Neural cell (in vitro differentiated cells): ENCODE measurements around the gene KIAA1549. TPM values are rescaled to one million over a fixed set of nuclear protein-coding genes. Genes with fewer than 3 reads are reported as not detected.

Experiments
- H2AFZ ChIP-seq: fragments of 200-600, 300-800 bp; sonication (generic), shearing (Covaris generic); 2 replicates; pipeline ENCODE4 v1.6.0; 2014; ENCODE audit warnings: low read depth, mild to moderate bottlenecking, antibody characterized with exemption, low read length, moderate library complexity
- H3F3A ChIP-seq: fragments of 200-600 bp; shearing (Covaris generic); 2 replicates; pipeline ENCODE4 v1.6.1; 2016; ENCODE audit warnings: mild to moderate bottlenecking, moderate library complexity, mixed read lengths, antibody characterized with exemption, low read length; ENCODE audit not compliant: insufficient read depth, poor library complexity, severe bottlenecking
- H3K27ac ChIP-seq: fragments of 200-600, 300-800 bp; sonication (generic), shearing (Covaris generic); 2 replicates; pipeline ENCODE4 v1.5.1; 2014; ENCODE audit warnings: mild to moderate bottlenecking, low read length, moderate library complexity
- H3K27me3 ChIP-seq: fragments of 300-800, 200-600 bp; sonication (generic), shearing (Covaris generic); 2 replicates; pipeline ENCODE4 v1.6.0; 2014; ENCODE audit warnings: mild to moderate bottlenecking, low read depth, low read length, moderate library complexity; ENCODE audit not compliant: insufficient read depth
- H3K36me3 ChIP-seq: fragments of 300-800, 200-600 bp; sonication (generic), shearing (Covaris generic); 2 replicates; pipeline ENCODE4 v1.5.1; 2014; ENCODE audit warnings: mild to moderate bottlenecking, antibody characterized with exemption, low read length, moderate library complexity; ENCODE audit not compliant: insufficient read depth
- H3K4me2 ChIP-seq: fragments of 300-800, 200-600 bp; sonication (generic), shearing (Covaris generic); 2 replicates; pipeline ENCODE4 v1.6.0; 2014; ENCODE audit warnings: mild to moderate bottlenecking, low read length
- H3K4me3 ChIP-seq: fragments of 300-800, 200-600 bp; sonication (generic), shearing (Covaris generic); 2 replicates; pipeline ENCODE4 v1.5.1; 2014; ENCODE audit warnings: mild to moderate bottlenecking, low read length, moderate library complexity
- H3K79me2 ChIP-seq: fragments of 200-600 bp; shearing (Covaris generic); replicated peaks from 2 replicates; pipeline ENCODE4 v1.6.0; 2014; ENCODE audit warnings: mild to moderate bottlenecking, low read length, moderate library complexity; ENCODE audit not compliant: insufficient read depth
- H3K9ac ChIP-seq: fragments of 300-800, 200-600 bp; sonication (generic), shearing (Covaris generic); 2 replicates; pipeline ENCODE4 v1.6.1; 2016; ENCODE audit warnings: mild to moderate bottlenecking, low read length, mixed read lengths
- H3K9me2 ChIP-seq: fragments of 200-600 bp; shearing (Covaris generic); 2 replicates; pipeline ENCODE4 v1.6.1; 2016; ENCODE audit warnings: mild to moderate bottlenecking, low read length, mixed read lengths; ENCODE audit not compliant: insufficient read depth
- H3K9me3 ChIP-seq: fragments of 200-600, 300-800 bp; sonication (generic), shearing (Covaris generic); 2 replicates; pipeline ENCODE4 v1.6.1; 2016; ENCODE audit warnings: mild to moderate bottlenecking, mixed run types, low read length, moderate library complexity, mixed read lengths
- H4K20me1 ChIP-seq: fragments of 200-600 bp; shearing (Covaris generic); 2 replicates; pipeline ENCODE4 v1.6.1; 2016; ENCODE audit warnings: mild to moderate bottlenecking, mixed run types; ENCODE audit not compliant: insufficient read depth
- CTCF ChIP-seq: fragments of 450-650 bp; IDR thresholded peaks from 2 replicates; pipeline ENCODE4 v1.5.1; 2014; ENCODE audit warnings: antibody characterized with exemption, mild to moderate bottlenecking, moderate library complexity; ENCODE audit not compliant: poor library complexity, severe bottlenecking
- EP300 ChIP-seq: fragments of 450-650 bp; conservative IDR thresholded peaks from 2 replicates; pipeline ENCODE4 v1.6.1; 2014; ENCODE audit warnings: antibody characterized with exemption, mild to moderate bottlenecking, moderate library complexity; ENCODE audit not compliant: poor library complexity, severe bottlenecking
- EZH2 ChIP-seq: fragments of 200-600, 300-800 bp; shearing (Covaris generic), sonication (generic); IDR thresholded peaks from 2 replicates; pipeline ENCODE4 v1.6.1; 2014; ENCODE audit warnings: antibody characterized with exemption, low read length, borderline replicate concordance, mild to moderate bottlenecking; ENCODE audit not compliant: insufficient read depth, poor library complexity, severe bottlenecking
- MXI1 ChIP-seq: fragments of 450-650 bp; conservative IDR thresholded peaks from 2 replicates; pipeline ENCODE4 v1.6.1; 2014; ENCODE audit warnings: antibody characterized with exemption, mild to moderate bottlenecking; ENCODE audit not compliant: poor library complexity, severe bottlenecking
- POLR2AphosphoS5 ChIP-seq: IDR thresholded peaks from 2 replicates; pipeline ENCODE4 v1.6.1; 2012
- RAD21 ChIP-seq: fragments of 450-650 bp; conservative IDR thresholded peaks from 2 replicates; pipeline ENCODE4 v1.6.1; 2014; ENCODE audit warnings: antibody characterized with exemption, mild to moderate bottlenecking, moderate library complexity
- SMC3 ChIP-seq: fragments of 450-650 bp; conservative IDR thresholded peaks from 2 replicates; pipeline ENCODE4 v1.6.1; 2014; ENCODE audit warnings: antibody characterized with exemption, mild to moderate bottlenecking, moderate library complexity; ENCODE audit not compliant: poor library complexity
- TAF1 ChIP-seq: IDR thresholded peaks from 2 replicates; pipeline ENCODE4 v1.6.1; 2012; ENCODE audit warnings: low read depth
- polyA plus RNA-seq: library from polyadenylated mRNA; depleted of rRNA; stranded (reverse); fragments of >200 nt; gene quantifications from 2 replicates; pipeline ENCODE4 v1.2.3, GENCODE V29; 2014
- TF ChIP-seq, protein P1 (sequence below): IDR thresholded peaks from 2 replicates; pipeline ENCODE4 v1.6.1; 2012; ENCODE audit warnings: borderline replicate concordance

Gene KIAA1549
- polyA plus RNA-seq, 1 donor from 2014 or later, result 14.1 TPM

GRCh38 chr7:138848056-138848980 lies 132.9 kb downstream of the KIAA1549 start:
- Histone ChIP-seq H3K36me3 (peaks cover 4% of the 10 kb centered on the region), H3K4me2 (no peak overlapping the region), H3K9me3 (no peaks in the 10 kb centered on the region), H3F3A (no peaks in the 10 kb centered on the region), H3K4me3 (no peak overlapping the region), H3K79me2 (no peaks in the 10 kb centered on the region), H3K27ac (no peak overlapping the region), H3K27me3 (no peaks in the 10 kb centered on the region), H3K9me2 (no peaks in the 10 kb centered on the region), H2AFZ (no peak overlapping the region), H4K20me1 (no peaks in the 10 kb centered on the region), H3K9ac (no peak overlapping the region)
- TF ChIP-seq EP300, result no peak
- no peak for TF ChIP-seq EZH2
- no peak for TF ChIP-seq POLR2AphosphoS5
- TF ChIP-seq, protein P1, sequence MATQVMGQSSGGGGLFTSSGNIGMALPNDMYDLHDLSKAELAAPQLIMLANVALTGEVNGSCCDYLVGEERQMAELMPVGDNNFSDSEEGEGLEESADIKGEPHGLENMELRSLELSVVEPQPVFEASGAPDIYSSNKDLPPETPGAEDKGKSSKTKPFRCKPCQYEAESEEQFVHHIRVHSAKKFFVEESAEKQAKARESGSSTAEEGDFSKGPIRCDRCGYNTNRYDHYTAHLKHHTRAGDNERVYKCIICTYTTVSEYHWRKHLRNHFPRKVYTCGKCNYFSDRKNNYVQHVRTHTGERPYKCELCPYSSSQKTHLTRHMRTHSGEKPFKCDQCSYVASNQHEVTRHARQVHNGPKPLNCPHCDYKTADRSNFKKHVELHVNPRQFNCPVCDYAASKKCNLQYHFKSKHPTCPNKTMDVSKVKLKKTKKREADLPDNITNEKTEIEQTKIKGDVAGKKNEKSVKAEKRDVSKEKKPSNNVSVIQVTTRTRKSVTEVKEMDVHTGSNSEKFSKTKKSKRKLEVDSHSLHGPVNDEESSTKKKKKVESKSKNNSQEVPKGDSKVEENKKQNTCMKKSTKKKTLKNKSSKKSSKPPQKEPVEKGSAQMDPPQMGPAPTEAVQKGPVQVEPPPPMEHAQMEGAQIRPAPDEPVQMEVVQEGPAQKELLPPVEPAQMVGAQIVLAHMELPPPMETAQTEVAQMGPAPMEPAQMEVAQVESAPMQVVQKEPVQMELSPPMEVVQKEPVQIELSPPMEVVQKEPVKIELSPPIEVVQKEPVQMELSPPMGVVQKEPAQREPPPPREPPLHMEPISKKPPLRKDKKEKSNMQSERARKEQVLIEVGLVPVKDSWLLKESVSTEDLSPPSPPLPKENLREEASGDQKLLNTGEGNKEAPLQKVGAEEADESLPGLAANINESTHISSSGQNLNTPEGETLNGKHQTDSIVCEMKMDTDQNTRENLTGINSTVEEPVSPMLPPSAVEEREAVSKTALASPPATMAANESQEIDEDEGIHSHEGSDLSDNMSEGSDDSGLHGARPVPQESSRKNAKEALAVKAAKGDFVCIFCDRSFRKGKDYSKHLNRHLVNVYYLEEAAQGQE, result no peak
- no peak for TF ChIP-seq RAD21
- TF ChIP-seq TAF1, result no peak
- TF ChIP-seq CTCF, result no peak
- no peak for TF ChIP-seq MXI1
- no peak for TF ChIP-seq SMC3

GRCh38 chr7:138845711-138846110 lies 135.5 kb downstream of the KIAA1549 start:
- H3K27ac ChIP-seq, result no peak overlapping the region
- H4K20me1 ChIP-seq, result no peaks in the 10 kb centered on the region
- no peak overlapping the region for H3K9ac ChIP-seq
- H3F3A ChIP-seq, result no peaks in the 10 kb centered on the region
- no peaks in the 10 kb centered on the region for H3K79me2 ChIP-seq
- TF ChIP-seq CTCF, result no peak
- TF ChIP-seq EZH2, result no peak
- TF ChIP-seq RAD21, result no peak
- TF ChIP-seq SMC3, result no peak
- no peak for TF ChIP-seq POLR2AphosphoS5
- TF ChIP-seq TAF1, result no peak
- TF ChIP-seq EP300, result no peak
- no peak for TF ChIP-seq MXI1
- TF ChIP-seq, protein P1, result no peak
- no peaks in the 10 kb centered on the region for H3K9me3 ChIP-seq
- H3K9me2 ChIP-seq, result no peaks in the 10 kb centered on the region
- H3K4me3 ChIP-seq, result no peak overlapping the region
- peaks cover 6% of the 10 kb centered on the region for H3K36me3 ChIP-seq
- H2AFZ ChIP-seq, result no peak overlapping the region
- no peaks in the 10 kb centered on the region for H3K27me3 ChIP-seq
- H3K4me2 ChIP-seq, result no peak overlapping the region
